Activated effector memory CD4-positive, alpha-beta T cell treated with Interleukin-2 at 50 U/mL for 16 hours (primary cell): ENCODE measurements around the gene TMEM45A.
"Not testable (repeated sequence)": the region's sequence is repeated elsewhere in the genome, so short reads cannot be mapped to it uniquely, and the experiment has no call there.

Experiments used
- DNase-seq: peaks from one replicate; pipeline ENCODE4 v3.0.0-alpha.2; 2020

Gene TMEM45A

GRCh38 chr3:100537646-100538338 lies 45.4 kb downstream of the TMEM45A start:
- DNase-seq: no peak

DNA sequence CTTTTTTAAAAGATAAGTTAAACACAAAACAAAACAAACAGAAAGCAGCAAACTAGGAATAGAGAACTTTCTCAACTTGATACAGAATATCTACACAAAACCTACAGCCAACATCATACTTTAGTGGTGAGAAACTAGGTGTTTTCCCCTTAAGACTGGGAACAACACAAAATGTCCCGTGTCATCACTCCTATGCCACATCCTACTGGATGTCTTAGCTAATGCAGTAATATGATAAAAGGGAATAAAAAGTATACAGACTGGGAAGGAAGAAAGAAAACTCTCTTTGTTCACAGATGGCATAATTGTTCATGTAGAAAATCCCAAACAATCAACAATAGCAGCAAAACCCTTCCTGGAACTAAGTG lies 45.9 kb downstream of the TMEM45A start:
- DNase-seq: no peak

- no peak for DNase-seq
Observed at GRCh38 chr3:100540791-100541334, 48.4 kb downstream of the TMEM45A start.

DNA sequence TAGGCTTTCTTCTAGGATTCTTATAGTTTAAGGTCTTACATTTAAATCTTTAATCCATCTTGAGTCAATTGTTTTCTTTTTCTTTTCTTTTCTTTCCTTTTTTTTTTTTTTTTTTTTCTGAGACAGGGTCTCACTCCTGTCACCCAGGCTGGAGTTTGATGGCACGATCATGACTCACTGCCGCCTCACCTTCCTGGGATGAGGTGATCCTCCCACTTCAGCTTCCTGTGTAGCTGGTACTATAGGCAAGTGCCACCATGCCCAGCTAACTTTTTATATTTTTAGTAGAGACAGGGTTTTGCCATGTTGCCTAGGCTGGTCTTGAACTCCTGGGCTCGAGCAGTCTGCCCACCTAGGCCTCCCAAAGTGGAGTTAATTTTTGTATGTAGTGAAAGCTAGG lies 49.0 kb downstream of the TMEM45A start:
- not testable (repeated sequence) for DNase-seq

- DNase-seq: no peak
Observed at GRCh38 chr3:100545371-100545770, 53.0 kb downstream of the TMEM45A start.

DNA sequence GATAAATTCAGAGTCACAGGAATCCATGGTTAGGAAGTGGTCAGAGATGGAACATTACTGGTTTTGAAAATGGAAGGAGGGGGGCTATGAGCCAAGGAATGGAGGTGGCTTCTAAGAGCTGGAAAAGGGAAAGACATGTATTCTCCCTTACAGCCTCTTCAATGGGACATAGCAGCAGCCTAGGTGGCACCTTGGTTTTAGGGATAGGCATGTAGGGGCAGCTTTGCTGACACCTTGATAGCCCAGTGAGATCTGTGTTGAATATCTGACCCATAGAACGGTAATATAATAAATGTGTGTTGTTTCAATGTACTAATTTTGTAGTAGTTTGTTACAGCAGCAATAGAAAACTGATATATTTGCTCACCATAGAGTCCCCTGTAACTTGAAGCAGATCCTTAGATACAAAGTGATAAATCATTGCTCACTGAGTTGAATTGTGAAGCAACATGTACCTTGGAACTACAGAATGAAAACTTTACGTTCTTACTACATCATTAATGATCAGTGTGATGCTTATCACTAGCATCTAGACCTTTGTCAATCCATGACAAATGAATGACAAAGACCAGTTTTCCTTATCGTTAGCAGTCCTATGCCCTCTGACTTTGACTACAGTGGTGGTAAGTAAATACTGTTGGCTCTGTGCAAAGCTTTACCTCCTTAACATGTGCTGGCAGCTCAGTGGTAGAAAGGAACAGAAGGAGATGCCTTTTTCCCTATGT lies 53.8 kb downstream of the TMEM45A start:
- DNase-seq: no peak

DNA sequence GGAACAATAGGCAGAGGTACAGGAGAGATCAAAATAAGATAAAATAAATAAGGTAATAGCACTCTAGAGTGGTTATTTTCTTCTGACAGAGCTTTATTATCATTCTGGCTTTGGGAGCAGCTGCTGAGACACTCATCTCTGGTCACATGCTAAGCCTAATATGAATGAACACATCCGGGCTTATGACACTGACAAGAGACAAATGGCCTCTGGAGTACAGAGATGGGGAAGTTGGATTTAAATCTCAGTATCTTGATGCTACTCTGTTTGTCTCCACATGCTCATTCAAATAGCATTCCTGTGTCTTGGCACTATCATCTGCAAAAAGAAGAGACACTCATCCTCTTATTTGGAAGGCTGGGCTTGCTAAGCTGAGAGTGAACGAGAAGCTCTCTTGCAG lies 55.6 kb downstream of the TMEM45A start:
- no peak for DNase-seq

DNA sequence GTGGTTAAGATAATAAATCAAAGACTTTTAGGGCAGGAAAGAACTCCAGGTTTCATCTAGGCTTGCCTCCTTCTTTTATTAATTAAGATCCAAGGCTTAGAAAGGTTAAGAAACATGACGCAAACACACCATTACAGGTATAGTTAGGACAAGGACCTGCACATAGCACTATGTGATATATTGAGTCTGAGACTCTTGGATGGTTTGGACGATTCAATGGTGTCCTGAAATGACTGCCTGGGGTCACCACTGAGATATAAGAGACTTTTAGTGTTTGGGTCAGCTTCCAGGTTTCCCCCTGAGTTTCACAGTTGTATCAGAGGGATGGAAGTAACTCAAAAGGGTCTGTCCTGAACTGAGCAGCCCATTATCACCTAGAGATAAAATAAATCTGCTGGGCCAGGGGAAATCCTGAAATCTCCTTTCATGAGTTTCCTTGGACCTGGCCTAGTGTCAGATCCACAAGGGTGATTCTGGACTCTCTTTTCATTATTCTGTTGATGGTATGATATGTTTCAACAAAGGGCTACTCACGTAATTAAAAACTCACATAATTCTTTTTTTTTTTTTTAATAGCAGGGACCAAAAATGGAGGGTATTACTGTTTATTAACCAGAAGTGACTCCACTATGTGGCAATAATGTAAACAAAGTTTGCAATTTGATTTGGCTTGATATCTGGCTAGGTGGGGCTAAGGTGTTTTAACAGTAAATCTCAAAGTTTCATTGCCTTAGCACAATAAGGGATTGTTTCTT lies 61.4 kb downstream of the TMEM45A start:
- DNase-seq: no peak

DNA sequence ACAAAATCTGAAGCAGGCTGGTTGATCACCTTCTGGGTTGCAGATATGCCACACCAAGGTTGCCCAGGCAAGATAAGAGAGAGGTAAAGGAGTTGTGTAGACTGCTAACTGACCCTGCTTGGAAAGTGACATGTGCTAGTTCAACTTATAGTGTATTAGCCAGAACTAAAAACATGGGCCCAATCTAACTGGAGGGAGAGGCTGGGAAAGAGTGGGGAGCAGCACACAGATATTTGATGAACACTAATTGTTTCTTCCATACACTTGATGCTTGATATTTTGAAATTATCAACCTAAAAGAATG lies 61.9 kb downstream of the TMEM45A start:
- no peak for DNase-seq

GRCh38 chr3:100556673-100557310 lies 64.4 kb downstream of the TMEM45A start:
- no peak for DNase-seq

DNA sequence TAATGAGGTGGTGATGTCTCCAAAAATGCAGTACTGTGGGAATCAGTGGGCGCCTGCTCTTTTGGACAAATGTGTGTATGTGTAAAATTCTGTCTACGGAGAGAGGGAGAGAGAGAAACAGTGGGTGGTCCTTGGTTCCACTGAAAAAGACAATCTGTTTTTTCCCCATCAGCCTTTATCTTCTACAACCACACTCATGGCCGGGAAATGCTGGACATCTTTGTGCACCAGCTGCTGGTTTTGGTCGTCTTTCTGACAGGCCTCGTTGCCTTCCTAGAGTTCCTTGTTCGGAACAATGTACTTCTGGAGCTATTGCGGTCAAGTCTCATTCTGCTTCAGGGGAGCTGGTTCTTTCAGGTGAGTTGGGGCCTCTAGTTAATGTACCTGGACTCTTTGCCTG lies 65.8 kb downstream of the TMEM45A start:
- DNase-seq: no peak

- DNase-seq: no peak
Observed at GRCh38 chr3:100560426-100560825, 68.0 kb downstream of the TMEM45A start.

DNA sequence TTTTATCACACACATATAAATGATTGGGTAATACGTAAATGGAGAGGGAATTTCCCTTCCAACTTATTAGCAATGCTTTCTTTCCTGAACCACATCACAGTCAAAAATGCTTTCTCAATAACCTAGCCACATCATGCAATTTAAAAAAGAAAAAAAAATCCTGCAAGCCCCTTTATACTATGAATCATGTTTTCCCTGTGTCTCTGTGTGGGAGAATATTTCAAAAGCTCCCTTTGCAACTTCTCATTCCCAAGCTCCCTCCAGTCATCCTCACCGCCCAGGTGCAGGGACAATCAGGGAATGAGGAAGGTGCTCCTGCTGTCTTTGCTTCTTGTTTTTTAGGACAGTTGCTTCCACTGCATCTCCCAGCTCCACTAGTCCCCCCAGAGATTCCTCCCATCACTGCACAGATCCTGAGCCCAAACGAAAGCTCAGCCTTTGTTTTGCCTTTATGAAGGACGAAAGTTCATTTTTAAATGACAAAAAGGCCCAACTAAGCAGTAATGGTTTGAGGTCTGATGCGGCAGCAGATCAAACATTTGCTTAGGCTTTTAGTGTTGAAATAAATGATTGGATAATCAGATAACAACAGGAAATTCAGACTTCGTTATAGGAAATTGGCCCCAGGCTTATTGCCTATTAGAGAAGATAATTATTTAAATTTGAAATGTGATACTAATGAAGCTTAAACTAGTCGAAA lies 69.2 kb downstream of the TMEM45A start:
- no peak for DNase-seq

DNA sequence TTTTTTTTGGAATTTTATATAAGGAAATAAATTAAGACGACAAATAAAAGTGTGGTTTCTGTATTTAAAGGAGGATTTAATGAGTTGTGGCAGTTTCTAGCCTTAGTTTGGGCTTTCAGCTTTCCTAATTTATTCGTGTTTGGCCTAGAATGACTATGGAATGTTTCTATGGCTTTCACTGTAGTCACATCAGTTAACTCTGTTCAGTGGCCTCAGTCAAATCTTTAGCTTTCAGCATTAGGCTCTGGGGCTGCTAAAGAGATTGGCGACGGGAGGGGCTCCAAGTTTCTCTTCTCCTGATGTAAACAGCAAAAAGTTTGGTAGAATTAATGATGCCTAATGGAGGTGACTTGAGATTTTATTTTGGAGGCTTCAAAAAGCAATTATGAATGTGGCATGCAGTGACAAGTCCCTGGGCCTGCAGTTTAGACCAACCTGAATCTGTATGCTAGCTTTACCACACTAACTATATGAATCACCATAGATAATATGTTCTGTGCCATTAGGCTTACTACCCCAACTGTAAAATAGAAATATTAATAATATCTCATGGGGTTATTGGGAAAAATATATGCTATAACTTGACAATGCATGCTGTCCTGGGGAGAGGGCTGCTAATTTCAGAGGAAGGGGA lies 69.9 kb downstream of the TMEM45A start:
- DNase-seq: no peak

DNA sequence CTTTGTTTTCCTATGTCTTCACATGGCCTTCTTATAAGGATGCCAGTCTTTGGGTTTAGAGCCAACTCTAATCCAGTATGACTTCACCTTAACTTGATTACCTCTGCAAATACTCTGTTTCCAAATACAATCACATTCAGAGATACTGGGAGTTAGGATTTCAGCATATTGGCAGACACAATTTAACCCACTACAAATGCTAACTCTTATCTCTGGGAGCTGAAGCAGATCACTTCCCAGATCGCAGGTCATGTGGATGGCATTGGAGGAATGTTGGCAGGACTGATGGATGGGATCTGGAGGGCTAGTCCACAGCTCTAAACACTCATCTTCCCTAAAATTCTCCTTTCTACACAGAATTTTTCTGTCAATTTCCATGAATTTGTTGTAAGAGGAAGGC lies 70.8 kb downstream of the TMEM45A start:
- DNase-seq: no peak

GRCh38 chr3:100563652-100564211 lies 71.3 kb downstream of the TMEM45A start:
- no peak for DNase-seq

- DNase-seq: no peak
Observed at GRCh38 chr3:100570811-100571210, 78.4 kb downstream of the TMEM45A start.

GRCh38 chr3:100574536-100574935 lies 82.1 kb downstream of the TMEM45A start:
- no peak for DNase-seq

- DNase-seq: no peak
Observed at GRCh38 chr3:100575704-100576103, 83.3 kb downstream of the TMEM45A start.

DNA sequence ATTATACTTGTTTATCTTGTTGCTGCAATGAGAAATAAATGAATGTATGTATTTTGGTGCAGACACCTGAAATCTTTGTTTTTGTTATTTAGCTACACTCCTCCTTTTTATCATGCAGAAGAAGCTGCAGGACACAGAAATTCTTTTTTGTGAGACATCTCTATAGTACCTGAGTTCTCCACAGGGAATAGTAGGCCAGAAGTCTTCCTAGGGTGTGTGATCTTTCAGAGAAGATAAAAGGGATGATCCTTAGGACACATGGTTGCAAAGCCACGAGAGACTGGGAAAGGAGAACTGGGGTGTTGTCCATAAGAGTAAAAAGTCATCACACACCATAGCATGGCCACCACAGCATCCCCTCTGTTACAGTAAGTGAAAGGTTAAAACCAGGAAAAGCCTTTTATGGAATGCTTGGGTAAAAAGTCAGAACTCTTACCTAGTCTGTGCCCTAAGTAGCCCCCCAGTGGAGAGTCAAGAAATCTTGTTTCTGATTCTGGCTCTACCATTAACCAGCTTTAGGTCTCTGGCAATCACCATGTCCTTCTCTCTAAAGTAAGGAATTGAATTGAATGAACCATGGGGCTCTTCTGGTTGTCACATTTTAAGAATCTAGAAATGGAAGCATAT lies 85.1 kb downstream of the TMEM45A start:
- DNase-seq: no peak

GRCh38 chr3:100578646-100579045 lies 86.2 kb downstream of the TMEM45A start:
- no peak for DNase-seq
